IPS-20b (cell line): ENCODE results near the gene ENDOU.

Source experiments
- H3K27ac ChIP-seq: one replicate; pipeline ENCODE4 v1.5.1; 2013; ENCODE audit warnings: low read length
- H3K27me3 ChIP-seq: 2 replicates; pipeline ENCODE4 v1.6.1; 2013; ENCODE audit warnings: mild to moderate bottlenecking, low read length, inconsistent platforms; ENCODE audit not compliant: insufficient read depth
- H3K36me3 ChIP-seq: 2 replicates; pipeline ENCODE4 v1.6.1; 2013; ENCODE audit warnings: low read depth, mild to moderate bottlenecking, inconsistent platforms, low read length, moderate library complexity; ENCODE audit not compliant: insufficient read depth
- H3K4me1 ChIP-seq: 2 replicates; pipeline ENCODE4 v1.6.1; 2013; ENCODE audit warnings: mild to moderate bottlenecking, control low read depth, inconsistent platforms, low read length, moderate library complexity; ENCODE audit not compliant: insufficient read depth
- H3K4me3 ChIP-seq: 2 replicates; pipeline ENCODE4 v1.5.1; 2013; ENCODE audit warnings: mild to moderate bottlenecking, low read length, inconsistent platforms
- H3K9ac ChIP-seq: 2 replicates; pipeline ENCODE4 v1.6.1; 2013; ENCODE audit warnings: low read depth, mild to moderate bottlenecking, inconsistent platforms, low read length, moderate library complexity
- H3K9me3 ChIP-seq: 2 replicates; pipeline ENCODE4 v1.6.1; 2013; ENCODE audit warnings: mild to moderate bottlenecking, low read depth, low read length, inconsistent platforms; ENCODE audit not compliant: insufficient read depth

The ENDOU gene

DNA sequence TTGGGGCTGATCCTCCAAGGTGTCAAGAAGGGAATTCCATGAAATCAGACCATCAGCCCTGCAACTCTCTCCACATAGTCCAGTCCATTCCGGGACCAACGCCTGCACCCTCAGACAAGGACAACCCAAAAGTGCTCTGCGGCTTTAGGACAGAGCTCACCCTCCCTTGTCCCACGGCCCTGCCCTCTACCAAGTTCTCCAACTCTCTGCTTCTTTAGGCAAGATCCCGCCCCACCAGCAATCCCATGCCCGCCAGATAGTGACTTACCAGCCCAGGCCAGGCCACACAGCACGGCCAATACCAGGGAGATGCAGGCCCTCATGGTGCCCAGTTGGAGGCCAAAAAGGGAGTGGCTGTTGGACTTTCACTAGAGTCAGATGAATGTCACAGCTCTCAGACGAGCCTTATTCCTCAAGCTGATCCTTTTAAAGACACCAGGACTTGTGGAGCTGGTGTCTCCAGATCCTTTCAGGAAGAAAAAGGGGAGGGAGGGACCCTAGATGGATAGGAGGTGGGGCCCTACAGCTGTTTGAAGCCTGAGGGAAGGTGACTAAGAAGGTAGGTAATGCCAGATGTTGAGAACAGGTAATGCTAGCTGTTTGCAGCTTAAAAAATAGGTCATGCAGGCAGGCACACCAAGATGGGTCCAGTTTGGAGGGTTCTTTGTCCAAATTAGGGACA, at the start of gene ENDOU:
Gene ENDOU, minus strand, starts transcription at position 400 of the 682 bp plus-strand sequence. Its CDS starts 77 bp downstream, at position 323.
- Histone ChIP-seq H3K4me3 (no peak within 1 kb of the TSS), H3K36me3 (no peaks in the 10 kb centered on the region), H3K27me3 (no peaks in the 10 kb centered on the region), H3K27ac (no peak within 1 kb of the TSS), H3K9ac (no peak within 1 kb of the TSS), H3K4me1 (no peaks in the 10 kb centered on the region; the same call in 1 of the 2 replicates), H3K9me3 (no peaks in the 10 kb centered on the region)

DNA sequence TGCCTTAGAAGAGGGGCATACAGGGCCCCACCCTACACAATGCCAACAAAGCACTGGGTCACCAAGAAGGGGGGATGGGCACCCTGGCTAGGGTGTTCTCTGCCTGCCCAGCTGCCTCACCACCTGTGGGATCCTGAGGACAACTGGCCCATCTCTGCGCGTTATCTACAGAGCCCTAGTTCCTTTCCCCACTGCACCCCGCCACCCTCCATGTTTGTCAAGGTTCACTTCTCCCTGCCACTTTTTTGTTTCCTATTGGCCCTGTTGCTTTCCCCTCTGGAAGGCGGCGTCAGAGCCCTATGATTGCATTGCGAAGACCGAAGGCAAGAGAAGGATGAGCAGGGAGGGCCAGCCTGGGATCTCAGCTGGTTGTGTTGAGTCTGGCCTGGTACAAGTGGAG, 49.4 kb upstream of the ENDOU start:
- Histone ChIP-seq H3K36me3 (no peaks in the 10 kb centered on the region), H3K27me3 (peaks cover 30% of the 10 kb centered on the region), H3K9me3 (no peaks in the 10 kb centered on the region), H3K9ac (no peak overlapping the region), H3K27ac (no peak overlapping the region), H3K4me1 (peaks cover 12% of the 10 kb centered on the region; the same call in 1 of the 2 replicates), H3K4me3 (no peak overlapping the region)

GRCh38 chr12:47773858-47774580, 48.7 kb upstream of the ENDOU start:
- no peaks in the 10 kb centered on the region for H3K36me3 ChIP-seq
- no peak overlapping the region; the same call in 1 of the 2 replicates for H3K9ac ChIP-seq
- peaks cover 30% of the 10 kb centered on the region for H3K27me3 ChIP-seq
- H3K4me3 ChIP-seq = peak overlapping the region; percentile 67
- H3K4me1 ChIP-seq = peaks cover 14% of the 10 kb centered on the region
- no peak overlapping the region for H3K27ac ChIP-seq
- H3K9me3 ChIP-seq = no peaks in the 10 kb centered on the region

GRCh38 chr12:47773062-47773857, 48.0 kb upstream of the ENDOU start, which contains the start of gene SLC48A1:
SLC48A1 (plus strand) TSS chr12:47773238; CDS start chr12:47773305, 67 bp downstream.
- peaks cover 16% of the 10 kb centered on the region for H3K4me1 ChIP-seq
- H3K36me3 ChIP-seq = no peaks in the 10 kb centered on the region
- peak within 1 kb of the TSS; percentile 67 for H3K4me3 ChIP-seq
- H3K27ac ChIP-seq = no peak within 1 kb of the TSS
- H3K27me3 ChIP-seq = peaks cover 30% of the 10 kb centered on the region
- no peaks in the 10 kb centered on the region for H3K9me3 ChIP-seq
- H3K9ac ChIP-seq = peak within 1 kb of the TSS; percentile 24; the same call in 1 of the 2 replicates

DNA sequence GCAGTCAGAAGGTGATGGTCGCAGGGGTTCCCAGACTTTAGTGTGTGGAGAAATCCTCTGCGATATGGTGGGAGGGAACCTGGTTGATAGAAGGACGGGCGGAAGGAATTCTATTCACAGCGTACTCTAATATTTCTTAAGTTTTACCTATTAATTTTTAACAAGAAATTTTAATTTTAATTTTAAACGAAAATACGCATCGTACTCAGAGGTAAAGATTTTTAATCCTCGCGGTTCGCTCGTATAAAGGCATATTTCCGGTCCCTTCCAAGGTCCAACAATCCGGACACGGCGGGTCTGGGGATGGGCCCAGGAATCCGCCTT, 47.4 kb upstream of the ENDOU start:
- H3K4me1 ChIP-seq = peaks cover 18% of the 10 kb centered on the region
- H3K36me3 ChIP-seq = no peaks in the 10 kb centered on the region
- H3K9me3 ChIP-seq = no peaks in the 10 kb centered on the region
- peak overlapping the region; percentile 55 for H3K4me3 ChIP-seq
- no peak overlapping the region for H3K27ac ChIP-seq
- H3K9ac ChIP-seq = peak overlapping the region; percentile 24; the same call in 1 of the 2 replicates
- H3K27me3 ChIP-seq = peaks cover 30% of the 10 kb centered on the region

- Histone ChIP-seq H3K27ac (no peak overlapping the region), H3K36me3 (no peaks in the 10 kb centered on the region), H3K4me3 (peak overlapping the region; percentile 55), H3K9me3 (no peaks in the 10 kb centered on the region), H3K27me3 (peaks cover 30% of the 10 kb centered on the region), H3K9ac (no peak overlapping the region; the same call in 1 of the 2 replicates), H3K4me1 (peaks cover 23% of the 10 kb centered on the region)
Observed at GRCh38 chr12:47772094-47772660, 46.9 kb upstream of the ENDOU start.

GRCh38 chr12:47771304-47771703, 46.0 kb upstream of the ENDOU start:
- Histone ChIP-seq H3K27ac (no peak overlapping the region), H3K4me1 (peaks cover 23% of the 10 kb centered on the region)

GRCh38 chr12:47770086-47770726, 44.9 kb upstream of the ENDOU start:
- Histone ChIP-seq H3K27ac (no peak overlapping the region), H3K27me3 (peaks cover 28% of the 10 kb centered on the region), H3K4me1 (peaks cover 23% of the 10 kb centered on the region), H3K9ac (no peak overlapping the region), H3K9me3 (no peaks in the 10 kb centered on the region), H3K4me3 (no peak overlapping the region), H3K36me3 (no peaks in the 10 kb centered on the region)

More at GRCh38 chr12:47771304-47771703, 46.0 kb upstream of the ENDOU start:
- Histone ChIP-seq H3K9ac (no peak overlapping the region), H3K4me3 (no peak overlapping the region), H3K9me3 (no peaks in the 10 kb centered on the region), H3K27me3 (peaks cover 30% of the 10 kb centered on the region), H3K36me3 (no peaks in the 10 kb centered on the region)

- no peaks in the 10 kb centered on the region for H3K9me3 ChIP-seq
- no peak overlapping the region for H3K27ac ChIP-seq
- H3K36me3 ChIP-seq = no peaks in the 10 kb centered on the region
- peaks cover 23% of the 10 kb centered on the region for H3K4me1 ChIP-seq
- no peak overlapping the region for H3K9ac ChIP-seq
- H3K27me3 ChIP-seq = peaks cover 22% of the 10 kb centered on the region
- no peak overlapping the region for H3K4me3 ChIP-seq
Observed at GRCh38 chr12:47769234-47770085, 44.2 kb upstream of the ENDOU start.

DNA sequence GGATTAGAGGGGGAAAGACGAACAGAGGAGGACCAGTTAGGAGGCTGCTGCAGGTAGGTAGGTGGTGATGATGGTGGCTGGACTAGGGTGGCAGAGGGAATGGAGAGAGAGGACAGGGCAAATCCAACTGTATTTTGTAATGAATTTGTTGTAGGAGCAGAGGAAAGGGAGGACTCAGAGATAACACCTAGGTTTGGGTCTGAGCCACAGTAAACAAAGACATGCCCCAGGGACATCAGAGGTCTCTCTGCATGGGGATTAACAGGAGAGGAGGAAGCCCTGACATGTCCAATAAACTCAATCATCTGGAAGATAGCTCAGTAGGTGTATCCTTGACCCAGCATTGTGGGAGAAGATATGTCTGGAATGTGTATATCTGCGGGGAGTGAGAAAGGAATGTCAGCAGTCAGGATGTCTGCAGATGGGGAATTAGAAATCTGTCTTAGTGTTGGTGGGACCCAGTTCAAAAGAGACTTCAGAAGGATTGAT, 43.1 kb upstream of the ENDOU start:
- H3K9me3 ChIP-seq = no peaks in the 10 kb centered on the region
- H3K27ac ChIP-seq = no peak overlapping the region
- no peak overlapping the region for H3K4me3 ChIP-seq
- no peaks in the 10 kb centered on the region for H3K36me3 ChIP-seq
- H3K4me1 ChIP-seq = peaks cover 23% of the 10 kb centered on the region
- no peak overlapping the region for H3K9ac ChIP-seq
- peaks cover 11% of the 10 kb centered on the region for H3K27me3 ChIP-seq
